Right renal pelvis (tissue), 4 donors: ENCODE results near the gene OBSCN. TPM values are rescaled to one million over a fixed set of nuclear protein-coding genes. Genes with fewer than 3 reads are reported as not detected.
"Not testable (repeated sequence)": the region's sequence is repeated elsewhere in the genome, so short reads cannot be mapped to it uniquely, and the experiment has no call there.

Experiments
- DNase-seq, 4 donors: peaks; one replicate each; pipeline ENCODE4 v3.0.0-alpha.2; 2013; ENCODE audit warnings: low read depth in 4 of 4, low spot score in 3 of 4, missing footprints in 1 of 4
- polyA plus RNA-seq, 4 donors: library from polyadenylated mRNA; unstranded; fragments of 120-200 nt; gene quantifications; one replicate each; pipeline ENCODE4 v1.2.1, GENCODE V29; 2013; ENCODE audit not compliant: insufficient read length in 4 of 4

OBSCN gene
- polyA plus RNA-seq, 4 donors: 24.6 to 31.8 (median 28.1) TPM

DNA sequence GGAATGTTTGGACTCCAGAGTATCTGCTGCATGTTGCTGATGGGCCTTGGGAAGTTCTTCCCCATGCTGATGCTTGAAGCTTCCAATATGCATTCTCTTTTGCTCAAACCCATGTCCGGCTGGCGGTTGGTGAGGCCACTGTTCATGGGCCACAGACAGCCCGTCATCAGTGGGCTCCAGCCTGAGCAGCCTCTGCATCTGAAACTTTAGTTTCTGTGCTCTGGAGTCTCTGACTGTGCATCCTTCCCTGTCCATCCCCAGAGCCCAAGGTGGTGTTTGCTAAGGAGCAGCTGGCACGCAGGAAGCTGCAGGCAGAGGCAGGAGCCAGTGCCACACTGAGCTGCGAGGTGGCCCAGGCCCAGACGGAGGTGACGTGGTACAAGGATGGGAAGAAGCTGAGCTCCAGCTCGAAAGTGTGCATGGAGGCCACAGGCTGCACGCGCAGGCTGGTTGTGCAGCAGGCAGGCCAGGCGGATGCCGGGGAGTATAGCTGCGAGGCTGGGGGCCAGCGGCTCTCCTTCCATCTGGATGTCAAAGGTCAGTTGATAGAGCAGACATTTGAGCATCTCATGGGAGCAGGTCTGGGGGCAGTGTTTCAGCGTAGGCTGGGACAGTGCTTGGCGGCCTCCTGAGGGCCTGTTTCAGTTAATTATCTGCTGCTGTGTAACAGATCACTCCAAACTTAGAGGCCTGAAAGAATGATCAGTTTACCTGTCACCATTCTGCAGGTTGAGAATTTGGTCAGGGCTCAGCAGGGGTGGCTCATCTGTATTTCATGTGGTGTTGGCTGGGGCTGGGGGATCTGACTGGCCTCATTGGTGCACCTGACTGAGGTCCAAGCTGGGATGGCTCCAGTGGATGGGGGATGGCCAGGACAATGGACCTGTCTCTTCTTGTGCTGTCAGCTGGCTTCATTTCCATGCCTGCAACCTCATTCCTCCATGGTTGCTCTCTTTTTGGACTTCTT lies 16.6 kb downstream of the OBSCN start:
- no peak for DNase-seq

DNA sequence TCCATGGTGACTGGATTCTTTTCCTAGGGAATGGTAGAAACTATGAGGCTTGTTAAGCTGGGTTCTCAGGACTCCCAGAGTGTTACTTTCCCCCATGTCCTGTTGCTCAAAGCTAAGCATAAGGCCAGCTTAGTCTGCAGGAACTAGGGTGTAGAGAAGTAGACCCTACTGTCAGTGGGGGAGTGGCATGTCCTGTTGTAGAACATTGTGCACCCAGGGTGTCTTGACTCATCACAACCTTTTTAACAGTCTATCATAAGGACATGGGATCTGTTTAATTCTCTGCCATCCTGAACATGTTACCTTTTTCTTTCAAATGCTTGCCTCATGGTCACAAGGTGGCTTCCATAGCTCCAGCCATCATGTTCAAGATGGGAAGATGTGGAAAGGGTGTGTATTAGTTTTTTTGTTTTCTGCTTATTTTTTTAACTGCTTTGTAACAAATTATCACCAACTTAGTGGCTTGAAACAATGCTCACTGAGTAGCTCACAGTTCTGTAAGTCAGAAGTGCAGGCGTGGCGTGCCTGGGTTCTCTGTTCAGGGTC lies 17.4 kb downstream of the OBSCN start:
- DNase-seq: no peak

DNA sequence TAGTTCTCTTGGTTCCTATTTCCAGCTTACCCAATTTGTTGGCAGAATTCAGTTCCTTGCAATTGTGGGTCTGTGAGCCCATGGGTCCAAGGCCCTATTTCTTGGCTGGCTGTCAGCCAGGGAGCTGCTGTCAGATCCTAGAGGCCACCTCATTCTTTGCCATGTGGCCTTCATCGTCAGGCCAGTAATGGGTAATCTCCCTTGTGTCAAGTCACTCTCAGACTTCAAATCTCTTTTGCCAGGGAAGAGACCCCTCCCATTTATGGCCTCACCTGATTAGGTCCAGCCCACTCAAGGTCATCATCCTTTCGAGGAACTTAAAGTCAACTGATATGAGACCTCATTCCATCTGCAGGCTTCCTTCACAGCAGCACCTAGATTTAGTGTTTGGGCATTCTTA lies 17.9 kb downstream of the OBSCN start:
- no peak for DNase-seq

DNA sequence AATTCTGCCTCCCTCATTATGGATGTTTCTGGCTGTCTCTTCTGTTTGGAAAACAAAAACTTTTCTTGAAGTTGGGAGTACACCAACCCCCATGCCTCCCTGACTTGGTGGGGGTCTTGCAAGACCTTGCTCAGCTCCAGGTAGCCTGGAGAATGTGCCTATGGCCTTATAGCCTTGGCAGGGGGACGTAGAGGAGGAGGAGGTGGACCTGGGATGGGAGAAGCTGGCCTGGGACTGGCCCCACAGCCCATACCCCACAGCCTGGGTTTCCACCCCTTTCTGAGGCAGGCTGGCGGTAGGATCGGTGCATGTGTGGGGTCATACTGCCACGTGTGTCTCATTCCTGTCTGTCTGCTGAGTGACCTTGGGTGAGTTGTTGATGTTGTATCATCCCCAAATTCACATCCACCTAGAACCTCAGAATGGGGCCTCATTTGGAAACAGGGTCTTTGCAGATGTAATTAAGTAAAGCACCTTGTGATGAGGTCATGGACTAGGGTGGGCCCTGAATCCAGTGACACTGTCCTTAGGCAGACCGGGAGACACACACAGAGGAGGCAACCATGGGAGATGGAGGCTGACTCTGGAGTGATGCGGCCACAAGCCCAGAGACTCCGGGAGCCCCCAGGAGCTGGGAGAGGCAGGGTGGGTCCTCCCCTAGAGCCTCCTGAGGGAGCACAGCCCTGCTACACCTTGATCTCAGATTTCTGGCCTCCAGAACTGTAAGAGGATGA lies 18.5 kb downstream of the OBSCN start:
- no peak for DNase-seq

DNA sequence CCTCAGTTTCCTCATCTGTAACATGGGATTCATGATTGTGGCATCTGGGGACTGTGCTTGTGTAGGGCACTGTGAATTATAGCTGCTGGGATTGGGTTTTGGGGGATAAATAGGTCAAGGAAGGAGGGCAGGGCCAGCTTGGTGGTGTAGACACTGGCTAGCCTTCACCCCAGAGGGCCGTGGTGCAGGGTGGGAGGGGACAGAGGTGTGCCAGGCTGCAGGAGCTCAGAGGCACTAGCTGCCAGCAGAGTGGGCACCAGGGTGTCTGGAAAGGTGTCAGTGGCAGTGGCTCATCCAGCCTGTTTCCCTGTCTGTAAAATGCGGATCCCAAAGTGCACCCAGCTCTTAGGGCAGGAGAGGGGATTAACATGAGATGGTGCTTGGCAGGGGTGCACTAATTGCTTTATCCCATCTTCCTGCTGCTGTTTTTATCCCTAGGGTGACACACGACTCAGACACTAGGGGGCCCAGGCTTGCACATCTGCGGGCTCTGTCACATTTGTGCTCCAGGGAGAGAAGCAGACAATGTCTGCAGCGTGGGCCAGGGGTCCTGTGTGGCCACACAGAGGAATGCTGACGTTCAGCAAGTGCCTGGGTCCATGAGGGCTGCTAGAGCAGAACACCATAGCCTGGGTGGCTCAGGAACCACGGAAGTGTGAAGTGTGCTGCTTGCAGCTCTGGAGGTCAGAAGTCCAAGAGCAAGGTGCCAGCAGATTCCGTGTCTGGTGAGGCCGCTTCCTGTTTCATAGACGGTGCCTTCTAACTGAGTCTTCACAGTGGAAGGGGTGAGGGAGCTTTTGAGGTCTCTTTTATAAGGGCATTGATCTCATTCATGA lies 19.3 kb downstream of the OBSCN start:
- DNase-seq: no peak

DNA sequence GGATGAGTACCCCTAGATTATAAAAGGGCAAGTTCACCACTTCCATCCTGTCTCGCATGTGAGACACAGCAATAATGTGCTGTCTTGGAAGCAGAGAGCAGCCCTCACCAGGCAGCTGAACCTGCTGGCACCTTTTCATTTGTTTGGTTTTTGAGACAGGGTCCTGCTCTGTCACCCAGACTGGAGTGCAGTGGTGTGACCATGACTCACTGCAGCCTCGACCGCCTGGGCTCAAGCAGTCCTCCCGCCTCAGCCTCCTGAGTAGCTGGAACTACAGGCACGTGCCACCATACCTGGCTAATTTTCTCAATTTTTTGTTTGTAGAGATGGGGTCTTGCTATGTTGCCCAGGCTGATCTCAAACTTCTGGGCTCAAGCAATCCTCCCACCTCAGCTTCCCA lies 20.3 kb downstream of the OBSCN start:
- DNase-seq: not testable (repeated sequence)

DNA sequence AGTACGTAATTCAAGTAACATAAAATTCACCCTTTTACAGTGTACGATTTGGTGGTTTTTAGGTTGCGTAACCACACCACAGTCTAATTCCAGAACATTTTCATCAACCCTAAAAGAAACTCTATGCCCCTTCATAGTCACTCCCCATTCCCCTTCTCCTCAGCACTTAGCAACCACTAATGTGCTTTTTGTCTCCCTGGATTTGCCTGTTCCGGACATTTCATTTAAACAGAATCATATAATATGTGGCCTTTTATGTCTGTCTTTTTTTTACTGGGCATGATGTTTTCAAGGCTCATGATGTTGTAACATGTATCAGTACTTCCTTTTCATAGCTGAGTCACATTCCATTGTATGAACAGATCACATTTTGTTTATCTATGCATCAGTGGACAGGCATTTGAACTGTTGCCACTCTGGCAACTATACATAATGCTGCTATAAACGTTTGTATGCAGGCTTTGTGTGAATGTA lies 20.8 kb downstream of the OBSCN start:
- no peak for DNase-seq

DNA sequence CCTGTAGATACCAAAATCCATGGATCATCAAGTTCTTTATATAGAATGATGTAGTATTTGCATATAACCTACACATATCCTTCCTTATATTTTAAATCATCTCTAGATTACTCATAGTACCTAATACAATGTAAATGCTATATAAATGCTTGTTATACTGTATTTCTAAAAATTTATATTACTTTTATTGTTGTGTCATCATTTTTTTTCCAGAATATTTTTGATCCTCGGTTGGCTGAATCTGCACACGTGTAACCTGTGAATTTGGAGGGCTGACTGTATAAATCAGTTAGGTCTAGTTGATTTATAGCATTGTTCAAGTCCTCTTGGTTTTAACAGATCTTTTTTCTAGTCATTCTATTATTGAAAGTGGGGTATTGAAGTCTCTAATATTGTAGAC lies 23.3 kb downstream of the OBSCN start:
- no peak for DNase-seq

DNA sequence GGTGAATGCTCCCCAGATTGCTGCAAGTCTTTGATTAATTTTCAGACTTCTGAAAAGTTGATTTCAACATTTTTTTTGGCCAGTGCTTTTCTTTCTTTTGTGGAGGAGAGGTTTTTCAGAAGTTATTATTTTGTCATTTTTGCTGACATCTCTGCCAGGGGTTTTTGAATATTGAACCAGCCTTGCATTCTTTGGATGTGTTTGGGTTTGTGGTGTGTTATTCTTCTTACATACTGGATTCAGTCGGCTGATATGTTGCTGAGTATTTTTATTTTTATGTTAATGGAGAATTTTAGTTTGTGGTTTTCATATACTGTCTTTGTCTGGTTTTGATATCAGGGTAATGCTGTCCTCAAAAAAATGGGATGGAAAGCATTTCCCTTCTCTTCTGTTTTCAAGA lies 25.3 kb downstream of the OBSCN start:
- no peak for DNase-seq

DNA sequence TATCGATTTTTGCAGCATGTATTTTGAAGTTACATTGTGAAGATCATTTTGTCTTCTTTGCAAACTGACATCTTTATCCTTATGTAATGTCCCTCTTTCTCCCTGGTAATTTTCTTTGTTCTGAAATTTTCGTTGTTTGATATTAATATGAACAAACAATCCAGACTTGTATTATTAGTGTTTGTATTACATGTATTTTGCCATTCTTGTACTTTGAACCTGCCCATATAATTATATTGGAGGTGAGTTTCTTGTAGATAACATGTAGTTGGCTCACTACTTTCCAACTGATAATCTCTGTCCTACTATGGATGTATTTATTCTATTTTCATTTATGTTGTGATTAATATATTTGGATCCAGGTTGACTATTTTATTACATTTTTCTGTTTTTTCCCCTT lies 27.1 kb downstream of the OBSCN start:
- DNase-seq: no peak

DNA sequence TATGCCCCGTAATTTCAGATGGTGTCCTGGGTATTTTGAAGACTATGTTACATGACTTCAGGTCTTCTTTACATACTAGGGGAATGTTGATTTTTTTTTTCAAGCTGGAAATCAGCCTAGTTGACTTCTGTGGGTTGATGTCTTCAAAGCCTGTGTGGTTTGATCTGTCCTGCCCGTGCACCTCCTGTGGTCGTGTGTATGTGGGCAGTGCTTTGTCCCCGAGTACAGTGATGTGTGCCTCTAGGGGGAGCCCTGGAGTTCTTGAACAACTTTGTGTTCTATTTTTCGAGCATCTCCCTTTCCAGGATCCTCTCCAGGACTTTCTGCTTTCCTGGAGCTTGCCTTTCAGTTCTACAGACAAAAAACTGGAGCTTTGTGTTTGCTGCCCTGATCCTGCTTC lies 28.9 kb downstream of the OBSCN start:
- DNase-seq: no peak

DNA sequence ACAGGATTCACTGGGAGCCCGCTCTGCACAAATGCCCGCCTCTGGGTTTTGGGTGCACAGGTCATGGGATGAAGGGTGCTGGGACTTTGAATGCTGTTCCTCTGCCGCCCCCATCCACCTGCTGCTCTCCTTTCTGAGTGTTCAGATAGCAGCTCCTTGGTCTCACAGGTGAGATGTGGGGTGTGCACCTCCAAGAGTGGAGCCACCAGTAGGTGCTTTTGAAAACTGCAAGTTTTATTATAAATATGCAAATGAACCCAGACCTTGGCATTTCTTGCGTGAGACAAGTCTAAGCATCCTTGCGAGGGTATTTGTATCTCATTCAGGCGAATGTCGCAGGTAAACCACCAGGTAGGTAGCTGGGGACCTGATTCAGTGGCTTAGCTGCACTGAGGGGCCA lies 30.2 kb downstream of the OBSCN start:
- DNase-seq: no peak

DNA sequence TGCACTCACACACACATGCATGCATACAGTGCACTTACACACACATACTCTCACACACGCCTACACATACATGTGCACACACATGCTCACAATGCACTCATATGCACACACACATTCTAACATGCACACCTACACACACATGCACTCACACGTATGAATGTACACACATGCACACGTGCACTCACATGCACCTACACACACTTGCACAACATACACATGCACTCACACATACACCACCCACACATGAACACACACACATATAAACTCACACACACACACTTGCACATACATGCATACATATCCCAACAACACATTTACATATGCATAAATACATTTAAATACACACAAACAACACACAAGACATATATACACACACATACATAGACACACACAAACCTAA lies 30.6 kb downstream of the OBSCN start:
- DNase-seq: no peak

DNA sequence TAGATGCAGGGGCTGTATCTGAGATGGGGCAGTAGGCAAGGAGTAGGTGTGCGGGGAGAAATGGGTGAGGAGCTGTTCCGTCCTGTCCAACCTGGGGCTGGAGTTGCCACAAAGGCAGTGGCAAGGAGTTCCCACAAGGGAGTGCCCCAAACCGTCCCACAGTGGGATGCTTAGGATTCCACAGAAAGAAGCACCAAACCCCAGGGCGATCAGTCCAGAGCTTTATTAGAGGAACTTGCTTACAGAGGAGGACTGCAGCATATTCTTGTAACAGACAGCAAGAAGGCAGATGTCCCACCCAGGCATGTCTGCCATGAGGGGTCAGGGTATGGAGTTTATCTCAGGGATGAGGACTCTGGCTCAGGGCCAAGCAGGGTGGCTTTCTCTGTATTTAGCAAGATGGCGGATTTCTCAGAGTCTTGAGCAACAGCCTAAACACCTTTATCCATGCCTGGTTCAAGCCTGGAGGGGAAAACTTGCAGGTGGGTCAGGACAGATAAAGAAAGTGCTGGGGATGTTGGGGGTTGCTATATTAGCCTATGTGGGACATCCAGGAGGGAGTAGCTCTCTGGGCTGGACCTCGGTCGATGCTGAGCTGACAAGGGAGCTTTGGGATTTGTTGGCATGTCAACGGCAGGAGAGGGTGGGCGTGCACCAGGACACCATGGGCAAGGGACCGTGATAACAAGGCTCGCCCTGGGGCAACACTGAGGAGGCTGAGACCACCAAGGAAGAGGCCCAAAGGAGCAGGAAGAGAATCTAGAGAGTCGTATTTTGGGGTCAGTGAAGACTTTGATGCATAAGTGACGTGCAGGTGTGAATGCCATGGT lies 32.8 kb downstream of the OBSCN start:
- no peak for DNase-seq

DNA sequence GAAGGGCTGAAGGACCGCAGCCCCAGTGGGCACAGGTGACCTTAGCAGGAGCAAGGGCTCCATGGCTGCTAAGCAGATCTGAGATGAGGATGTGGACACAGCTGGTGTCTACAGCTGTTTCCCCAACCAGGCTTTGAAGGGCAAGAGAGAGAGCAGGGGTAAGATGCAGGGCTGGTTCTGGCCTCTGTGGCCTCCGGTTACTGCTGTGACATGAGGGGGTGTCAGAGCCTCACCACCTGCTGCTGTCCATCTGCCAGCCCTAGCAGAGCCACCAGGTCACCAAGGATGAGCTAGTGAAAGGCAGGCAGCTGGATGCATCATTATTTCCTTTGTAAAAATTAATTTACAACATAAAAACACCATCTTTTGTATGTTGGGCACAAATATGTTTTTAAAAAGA lies 33.4 kb downstream of the OBSCN start:
- DNase-seq: no peak

DNA sequence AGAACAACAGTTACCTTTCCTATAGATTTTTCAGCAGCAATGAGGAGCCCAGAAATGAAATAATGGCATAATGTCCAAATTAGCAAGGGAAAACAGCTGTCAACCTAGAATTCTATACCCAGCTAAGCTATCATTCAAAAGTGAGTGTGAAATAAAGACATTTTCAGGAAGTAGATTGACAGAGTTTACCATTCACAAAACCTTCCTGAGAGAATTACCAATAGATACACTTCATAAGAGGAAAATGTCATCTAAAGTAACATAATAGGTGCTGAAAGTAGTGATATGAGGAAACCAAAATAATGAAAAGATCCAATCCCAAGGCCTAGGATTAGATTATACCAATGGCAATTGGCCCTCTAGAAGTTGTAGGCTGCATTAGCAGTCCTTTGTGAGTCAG lies 34.6 kb downstream of the OBSCN start:
- no peak for DNase-seq

DNA sequence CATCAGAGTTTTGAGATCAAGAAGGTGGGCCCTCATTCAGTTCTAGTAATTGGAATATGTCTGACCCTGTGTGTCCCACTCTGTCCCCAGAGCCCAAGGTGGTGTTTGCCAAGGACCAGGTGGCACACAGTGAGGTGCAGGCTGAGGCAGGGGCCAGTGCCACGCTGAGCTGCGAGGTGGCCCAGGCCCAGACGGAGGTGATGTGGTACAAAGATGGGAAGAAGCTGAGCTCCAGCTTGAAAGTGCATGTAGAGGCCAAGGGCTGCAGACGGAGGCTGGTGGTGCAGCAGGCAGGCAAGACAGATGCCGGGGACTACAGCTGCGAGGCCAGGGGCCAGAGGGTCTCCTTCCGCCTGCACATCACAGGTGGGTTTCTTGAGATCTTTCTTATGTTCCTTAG lies 35.2 kb downstream of the OBSCN start:
- no peak for DNase-seq

DNA sequence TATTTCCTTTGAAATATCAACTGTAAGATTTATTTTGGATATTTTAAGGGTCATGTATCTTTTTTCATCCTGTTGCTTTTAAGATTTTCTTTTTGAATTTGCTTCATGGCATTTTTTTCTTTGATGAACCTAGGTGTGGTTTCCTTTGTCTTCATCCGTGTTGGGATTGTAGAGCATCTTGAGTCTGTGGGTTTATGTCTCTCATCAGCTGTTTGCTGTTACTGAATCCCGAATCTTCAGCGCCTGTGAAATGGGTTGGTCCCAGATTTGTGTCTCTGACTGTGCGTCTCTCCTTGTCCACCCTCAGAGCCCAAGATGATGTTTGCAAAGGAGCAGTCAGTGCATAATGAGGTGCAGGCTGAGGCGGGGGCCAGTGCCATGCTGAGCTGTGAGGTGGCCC lies 36.1 kb downstream of the OBSCN start:
- not testable (repeated sequence) for DNase-seq

DNA sequence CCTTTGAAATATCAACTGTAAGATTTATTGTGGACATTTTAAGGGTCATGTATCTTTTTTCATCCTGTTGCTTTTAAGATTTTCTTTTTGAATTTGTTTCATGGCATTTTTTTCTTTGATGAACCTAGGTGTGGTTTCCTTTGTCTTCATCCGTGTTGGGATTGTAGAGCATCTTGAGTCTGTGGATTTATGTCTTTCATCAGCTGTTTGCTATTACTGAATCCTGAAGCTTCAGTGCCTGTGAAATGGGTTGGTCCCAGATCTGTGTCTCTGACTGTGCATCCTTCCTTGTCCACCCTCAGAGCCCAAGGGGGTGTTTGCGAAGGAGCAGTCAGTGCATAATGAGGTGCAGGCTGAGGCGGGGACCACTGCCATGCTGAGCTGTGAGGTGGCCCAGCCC lies 37.3 kb downstream of the OBSCN start:
- no peak for DNase-seq
